Stimulated activated CD4-positive, alpha-beta T cell treated with anti-CD3 and anti-CD28 coated beads, TNF-alpha, amount 100 ng/mL, for 1 hour (primary cell): ENCODE results near the gene SLC8A2.

Experiments
- DNase-seq, 3 donors: peaks; one replicate each; pipeline ENCODE4 v3.0.0-alpha.2; 2020; ENCODE audit warnings: low read depth in 3 of 3, low spot score in 1 of 3

SLC8A2 gene

GRCh38 chr19:47505506-47505905 is 33.8 kb upstream of the SLC8A2 start:
- DNase-seq: no peak

GRCh38 chr19:47503826-47504150 is 32.1 kb upstream of the SLC8A2 start:
- no peak for DNase-seq

DNA sequence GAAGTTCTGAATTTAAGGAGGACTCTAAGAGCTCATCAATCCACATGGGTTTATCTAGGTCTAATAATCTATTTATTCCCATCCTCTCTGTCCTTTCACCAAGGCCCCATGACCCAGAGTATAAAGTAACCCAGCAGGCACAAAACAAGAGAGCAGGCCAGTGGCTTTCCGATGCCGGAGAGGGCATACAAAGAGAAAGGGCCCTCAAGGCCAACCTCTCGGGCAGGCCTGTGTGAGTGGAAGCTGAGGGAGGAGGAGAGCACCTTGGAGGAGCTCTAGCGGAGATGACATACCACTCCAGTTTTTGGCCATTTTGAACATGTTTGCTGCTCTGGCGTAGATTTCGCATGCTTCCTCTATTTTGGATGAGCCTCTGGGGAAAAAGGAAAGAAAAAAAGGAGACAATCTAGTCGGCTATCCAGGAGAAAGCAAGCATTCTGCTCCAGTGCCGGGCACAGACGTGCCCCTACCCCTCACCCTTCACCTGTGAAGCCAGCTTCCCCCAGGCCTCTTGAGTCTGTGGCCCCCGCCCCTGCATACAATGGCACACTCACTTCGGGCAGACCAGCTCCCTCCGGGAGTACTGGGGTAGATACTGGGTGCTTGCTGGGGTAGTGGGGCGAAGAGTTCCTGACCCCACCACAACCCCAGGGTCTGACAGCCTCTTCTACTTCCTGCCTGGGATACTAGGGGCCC is 31.6 kb upstream of the SLC8A2 start:
- DNase-seq: no peak

DNA sequence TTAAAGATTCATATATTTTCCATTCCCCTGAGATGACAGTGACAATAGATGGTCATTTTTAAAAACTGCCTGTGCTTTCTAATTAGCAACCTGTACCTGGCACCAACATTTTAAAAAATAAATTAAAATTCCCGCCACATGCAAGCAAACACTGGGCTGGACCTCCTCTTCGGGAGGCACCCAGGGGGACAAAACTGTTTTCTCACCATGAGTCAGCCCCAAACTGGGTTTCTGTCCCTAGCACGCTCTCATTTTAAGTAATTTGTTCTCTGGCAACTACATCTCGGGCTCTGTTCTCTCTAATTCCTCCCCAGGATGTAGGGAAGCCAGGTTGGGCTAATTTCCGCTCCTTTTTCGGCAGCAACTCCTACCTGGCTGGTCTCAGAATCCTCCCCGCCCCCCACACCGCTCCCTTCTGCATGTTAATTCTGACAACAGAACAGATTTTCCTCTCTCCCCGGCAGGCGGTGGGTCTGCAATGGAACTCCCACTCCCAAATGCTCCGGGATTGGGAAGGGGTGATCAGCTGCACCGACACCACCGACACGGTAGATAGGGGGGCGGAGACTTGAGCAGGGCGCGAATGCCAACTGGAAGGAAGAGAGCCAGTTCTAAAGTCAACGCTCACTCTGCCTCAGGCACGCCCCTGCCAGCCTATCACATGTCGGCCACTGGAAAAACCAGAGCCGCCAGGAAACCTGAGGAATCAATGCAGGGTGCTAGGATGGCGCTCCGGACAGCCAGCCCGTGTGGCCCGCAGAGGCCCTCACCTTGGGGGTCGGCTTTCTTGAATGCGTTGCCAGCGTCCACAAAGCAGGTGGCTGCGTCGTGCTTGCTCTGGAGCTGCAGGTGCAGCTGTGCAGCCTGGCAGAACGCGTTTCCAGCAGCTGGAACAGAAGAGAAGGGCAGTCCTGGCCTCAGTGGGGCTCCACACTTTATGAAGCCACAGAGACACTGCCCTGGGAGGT is 28.5 kb upstream of the SLC8A2 start:
- DNase-seq: no peak

DNA sequence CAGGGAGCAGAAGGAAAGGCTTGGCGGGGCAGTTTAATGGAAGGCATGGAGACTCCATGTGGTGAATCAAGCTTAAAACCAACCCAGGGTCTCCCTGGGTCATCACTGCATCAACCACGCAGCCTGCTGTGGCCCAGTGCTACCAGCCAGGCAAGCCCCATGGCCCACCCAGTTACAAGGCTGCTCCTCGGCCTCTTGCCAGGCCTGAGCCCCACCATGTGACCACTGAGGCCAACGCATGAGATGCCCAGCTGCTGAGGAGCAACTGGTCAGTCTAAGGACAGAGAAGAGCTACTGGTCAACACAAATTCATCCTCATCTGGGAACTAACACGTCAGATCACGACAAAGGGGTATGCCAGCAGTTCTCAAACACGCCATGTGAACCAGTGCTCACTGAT is 27.7 kb upstream of the SLC8A2 start:
- no peak for DNase-seq

GRCh38 chr19:47498561-47498960 is 26.9 kb upstream of the SLC8A2 start:
- no peak for DNase-seq

DNA sequence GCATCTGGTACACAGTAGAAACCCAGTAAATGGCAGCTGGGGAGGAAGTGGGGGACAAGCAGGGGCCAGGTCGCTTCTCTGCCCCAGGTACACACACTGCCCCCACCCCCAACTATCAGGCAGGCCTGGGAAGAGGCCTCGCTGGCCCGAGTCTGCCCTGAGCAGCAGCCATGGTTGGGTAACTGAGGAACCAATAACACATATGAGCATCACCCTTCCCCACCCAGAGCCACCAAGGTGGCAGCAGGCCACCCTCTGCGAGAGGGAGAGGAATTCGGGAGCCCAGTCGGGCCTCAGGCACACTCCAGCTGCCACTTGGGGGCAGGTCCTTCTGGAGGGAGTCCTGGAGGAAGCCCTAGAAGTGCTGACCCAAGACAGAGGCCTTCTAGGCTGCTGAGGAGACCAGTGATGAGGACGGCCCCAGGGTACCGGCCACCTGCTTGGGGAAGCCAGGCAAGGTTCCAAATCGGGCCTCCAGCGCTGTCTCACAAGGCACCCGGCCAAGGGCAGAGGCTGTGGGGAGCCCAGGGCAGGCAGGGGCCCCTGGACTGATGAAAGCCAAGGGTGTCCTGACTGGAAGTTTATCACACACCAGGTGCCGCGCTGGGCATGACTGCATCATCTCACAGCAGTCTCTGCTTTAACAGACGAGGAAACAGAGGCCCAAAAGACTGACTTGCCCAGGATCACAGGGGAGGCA is 26.3 kb upstream of the SLC8A2 start:
- no peak for DNase-seq

DNA sequence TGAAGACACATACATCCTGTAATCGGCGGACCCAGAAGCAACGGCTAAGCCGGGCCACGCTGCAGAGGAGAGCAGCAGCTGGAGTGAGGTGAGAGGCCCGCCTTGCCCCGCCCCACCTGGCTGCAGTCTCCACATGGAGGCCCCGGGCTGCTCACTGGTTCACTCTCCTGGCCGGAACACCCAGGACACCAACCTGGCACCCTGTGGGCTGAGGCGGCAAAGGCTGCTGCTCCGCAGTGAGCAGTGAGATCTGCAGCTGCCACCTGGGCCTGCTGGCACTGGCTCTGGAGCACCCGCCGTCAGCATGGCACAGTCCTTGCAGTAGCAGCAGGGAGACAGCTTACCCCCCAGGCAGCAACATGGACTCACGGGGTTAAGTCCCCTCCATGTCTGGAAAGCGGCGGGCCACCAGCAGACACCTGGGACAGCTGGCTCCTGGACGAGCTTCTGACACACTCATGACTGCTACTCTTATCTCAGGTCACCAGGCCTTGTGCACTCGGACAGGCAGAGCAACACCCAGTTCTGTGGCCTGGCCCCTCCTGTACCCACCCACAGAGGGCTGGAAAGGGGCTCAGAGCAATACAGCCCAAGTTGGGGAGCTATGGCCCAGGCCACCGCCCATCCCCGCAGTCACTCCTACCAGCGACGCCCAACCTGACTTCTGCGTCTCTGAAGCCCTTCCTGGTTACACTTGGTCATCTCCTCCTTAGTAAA is 25.5 kb upstream of the SLC8A2 start:
- no peak for DNase-seq

- no peak for DNase-seq
Observed at GRCh38 chr19:47495478-47496372, 24.0 kb upstream of the SLC8A2 start.

DNA sequence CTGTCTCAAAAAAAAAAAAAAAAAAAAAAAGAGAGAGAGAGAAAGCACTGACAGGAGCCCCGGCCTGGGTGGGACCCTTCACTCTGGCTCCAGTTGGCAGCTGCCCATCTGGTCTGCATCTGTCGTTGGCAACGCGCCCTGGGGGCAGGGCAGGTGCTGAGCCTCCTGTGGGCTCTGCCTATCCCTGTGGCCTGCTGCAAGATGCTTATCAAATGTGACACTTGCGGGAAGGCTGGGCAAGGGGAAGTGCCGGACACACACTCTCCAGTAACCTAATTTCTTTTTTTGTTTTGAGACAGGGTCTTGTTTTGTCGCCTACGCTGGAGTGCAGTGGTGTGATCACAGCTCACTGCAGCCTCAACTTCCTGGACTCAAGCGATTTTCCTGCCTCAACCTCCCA is 23.0 kb upstream of the SLC8A2 start:
- no peak for DNase-seq

DNA sequence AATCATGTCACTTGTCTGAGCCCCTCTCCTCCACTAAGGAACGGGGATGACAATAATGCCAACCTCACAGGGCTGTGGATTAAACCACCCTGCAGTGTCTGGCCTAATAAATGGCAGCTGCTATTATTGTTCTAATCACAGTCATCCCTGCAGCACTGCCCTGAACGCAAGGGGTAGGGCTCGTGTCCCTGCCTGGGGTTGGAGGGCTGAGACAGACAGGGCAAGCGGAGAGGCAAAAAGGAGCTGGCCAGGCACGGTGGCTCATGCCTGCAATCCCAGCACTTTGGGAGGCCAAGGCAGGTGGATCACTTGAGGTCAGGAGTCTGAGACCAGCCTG is 22.5 kb upstream of the SLC8A2 start:
- no peak for DNase-seq

- no peak for DNase-seq
Observed at GRCh38 chr19:47493378-47494210, 21.9 kb upstream of the SLC8A2 start.

DNA sequence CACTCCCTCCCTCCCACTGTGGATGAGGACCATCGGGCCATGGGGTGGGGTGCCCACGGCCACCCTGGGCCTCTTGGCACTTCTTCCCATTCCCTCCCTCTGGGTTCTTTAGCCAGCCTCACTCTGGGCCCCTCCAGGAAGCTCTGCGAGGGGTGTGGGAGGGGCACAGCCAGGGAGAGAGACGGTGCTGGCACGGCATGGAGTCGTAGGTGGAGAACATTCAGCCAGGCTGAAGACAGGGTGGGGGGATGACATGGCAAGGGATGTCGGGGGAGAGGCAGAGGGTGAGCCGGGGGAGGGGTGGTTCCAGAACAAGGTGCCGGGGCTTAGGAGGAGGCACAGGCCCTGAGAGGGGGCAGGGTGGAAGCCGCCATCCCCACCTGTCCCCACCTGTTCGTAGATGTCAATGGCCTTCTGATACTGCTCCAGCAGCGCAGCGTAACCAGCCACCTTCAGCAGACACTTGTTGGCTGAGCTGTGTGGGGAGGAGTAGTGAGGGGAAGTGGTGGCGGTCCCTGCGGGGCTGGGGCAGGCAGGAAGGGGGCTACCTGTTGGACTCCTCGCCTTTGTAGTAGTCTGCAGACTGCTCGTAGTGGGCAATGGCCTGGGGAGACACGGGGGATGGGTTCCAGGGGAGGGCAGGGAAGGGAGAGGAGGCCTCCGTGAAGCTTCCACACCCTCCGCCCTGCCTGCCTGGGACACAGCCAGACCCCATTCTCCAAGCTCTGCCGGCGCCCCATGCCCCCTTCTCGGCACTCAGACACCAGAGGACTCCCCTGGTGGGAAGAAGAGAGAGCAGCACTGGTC is 21.1 kb upstream of the SLC8A2 start:
- DNase-seq: no peak

GRCh38 chr19:47492137-47492533 is 20.4 kb upstream of the SLC8A2 start:
- DNase-seq: no peak

DNA sequence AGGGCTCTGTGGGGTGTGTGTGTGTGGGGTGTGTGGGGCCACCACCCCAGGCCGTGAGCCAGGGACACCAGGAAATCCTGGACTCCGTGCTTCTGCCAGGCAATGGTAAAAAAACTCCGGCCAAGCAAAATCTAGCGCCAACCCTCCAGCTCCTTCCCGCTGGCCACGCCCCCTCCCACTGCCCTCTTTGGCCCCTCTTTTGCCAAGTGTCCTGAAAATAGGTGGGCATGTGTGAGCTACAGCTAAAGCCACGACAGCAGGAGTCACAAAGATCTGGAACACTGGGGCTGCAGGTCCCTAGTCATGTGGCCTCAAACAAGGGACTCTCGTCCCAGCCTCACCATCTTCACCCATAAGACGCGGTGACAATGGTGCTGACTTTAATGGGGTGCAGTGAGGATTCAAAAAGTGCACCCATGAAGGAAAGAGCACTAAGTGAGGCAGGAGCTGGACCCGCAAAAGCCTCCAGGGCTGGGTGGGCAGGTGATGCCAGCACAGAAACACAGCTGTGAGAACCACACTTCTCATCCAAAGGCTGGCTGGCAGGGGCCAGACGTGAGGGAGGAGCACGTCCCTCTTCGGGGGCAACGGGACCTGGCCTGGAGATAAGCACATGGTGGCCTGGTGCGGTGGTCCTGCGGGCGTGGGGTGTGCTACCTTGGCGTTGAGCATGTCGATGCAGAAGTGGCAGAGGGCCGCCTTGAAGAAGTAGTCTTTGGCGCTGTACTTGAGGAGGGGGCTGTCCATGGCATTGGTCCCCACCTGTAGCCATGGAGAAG is 19.9 kb upstream of the SLC8A2 start:
- DNase-seq: no peak

DNA sequence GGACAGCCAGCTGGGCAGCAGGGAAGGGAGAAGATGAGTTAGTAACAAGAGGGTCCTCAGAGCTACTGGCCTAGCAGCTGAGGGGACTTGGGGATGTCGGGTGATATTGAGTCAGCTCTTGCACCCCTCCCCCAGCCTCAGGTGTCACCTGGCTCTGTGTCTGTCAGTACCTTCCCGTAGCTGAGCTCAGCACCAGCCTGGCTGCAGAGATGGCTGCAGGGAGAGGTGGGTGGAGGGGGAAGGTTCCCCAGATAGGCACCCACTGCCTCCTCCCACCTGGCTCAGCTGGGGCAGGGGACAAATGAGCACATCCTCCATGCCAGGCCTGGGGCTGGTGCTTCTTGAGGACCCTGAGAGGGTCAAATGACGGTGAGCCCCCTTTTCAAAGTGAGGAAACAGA is 19.2 kb upstream of the SLC8A2 start:
- no peak for DNase-seq

DNA sequence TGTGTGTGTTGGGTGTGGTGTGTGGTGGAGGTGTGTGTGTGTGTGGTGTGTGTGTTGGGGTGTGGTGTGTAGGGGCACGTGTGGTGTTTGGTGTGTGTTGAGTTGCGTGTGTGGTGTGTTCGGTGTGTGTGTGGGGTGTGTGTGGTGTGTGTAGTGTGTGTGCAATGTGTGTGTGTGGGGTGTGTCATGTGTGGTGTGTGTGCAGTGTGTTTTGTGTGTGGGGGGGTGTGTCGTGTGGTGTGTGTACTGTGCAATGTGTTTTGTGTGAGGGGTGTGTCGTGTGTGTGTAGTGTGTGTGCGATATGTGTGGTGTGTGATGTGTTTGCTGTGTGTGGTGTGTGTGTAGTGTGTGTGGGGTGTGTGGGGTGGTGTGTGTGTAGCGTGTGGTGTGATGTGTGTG is 18.3 kb upstream of the SLC8A2 start:
- DNase-seq: no peak
